ENCODE results near the gene SNTA1. TPM values are rescaled to one million over a fixed set of nuclear protein-coding genes. Genes with fewer than 3 reads are reported as not detected.

The SNTA1 gene
- total and polyA plus RNA-seq, 2 of the 13 experiments (the other 11 are each of a cell fraction or from before 2014, with no cell fraction given), result 16.4 to 18.3 TPM

DNA sequence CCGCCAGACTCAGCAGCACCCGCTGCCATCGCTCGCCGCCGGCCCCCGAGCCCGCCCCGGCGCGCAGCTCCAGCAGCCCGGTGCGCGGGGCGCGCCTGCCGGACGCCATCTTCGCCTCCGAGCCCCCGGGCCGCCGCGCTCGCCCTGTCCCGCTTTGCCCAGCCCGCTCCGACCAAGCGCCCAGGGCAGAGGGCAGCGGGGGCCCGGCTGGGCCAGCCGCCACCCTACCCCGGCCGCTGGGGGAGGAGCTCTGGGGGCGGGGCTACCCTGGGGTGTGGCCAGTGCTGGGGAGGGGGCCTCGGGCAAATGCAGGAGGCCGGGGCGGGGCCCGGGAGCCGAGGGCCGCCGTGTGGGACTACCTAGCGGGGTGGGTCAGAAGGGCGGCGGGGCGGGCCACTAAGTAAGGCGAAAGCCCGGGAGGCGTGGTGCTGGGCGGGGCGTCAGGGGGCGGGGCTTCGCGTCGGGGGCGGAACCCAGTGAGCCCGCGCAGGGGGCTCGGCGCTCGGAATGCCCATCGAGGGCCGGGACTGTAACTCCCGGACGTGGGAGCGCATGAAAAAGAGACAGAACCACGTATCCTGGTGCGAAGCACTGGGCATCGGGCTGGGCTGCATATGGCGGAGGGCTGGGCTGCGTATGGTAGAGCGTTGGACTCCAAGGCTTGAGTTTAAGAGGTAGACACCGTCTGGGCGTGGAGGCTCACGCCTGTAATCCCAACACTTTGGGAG lies at the start of gene SNTA1 (continued):
- TF ChIP-seq, protein P1, sequence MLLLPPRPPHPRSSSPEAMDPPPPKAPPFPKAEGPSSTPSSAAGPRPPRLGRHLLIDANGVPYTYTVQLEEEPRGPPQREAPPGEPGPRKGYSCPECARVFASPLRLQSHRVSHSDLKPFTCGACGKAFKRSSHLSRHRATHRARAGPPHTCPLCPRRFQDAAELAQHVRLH (CRISPR knock-in tag; IDR thresholded peaks at IDR 0.05; ENCODE audit: borderline replicate concordance, low read depth), result peak; percentile 59; the same call in 1 of the 2 replicates
- TF ChIP-seq RNF219 (CRISPR knock-in tag; IDR thresholded peaks at IDR 0.05), result no peak
- TF ChIP-seq AKNA (CRISPR knock-in tag; IDR thresholded peaks at IDR 0.05; ENCODE audit: borderline replicate concordance), result no peak
- TF ChIP-seq ZMYM2 (CRISPR knock-in tag; IDR thresholded peaks at IDR 0.05), result 0 out of 2 replicates have a peak, but pooled peaks have one; percentile 40
- TF ChIP-seq ZNF234 (CRISPR knock-in tag; conservative IDR thresholded peaks at IDR 0.05), result no peak
- TF ChIP-seq MXI1 (IDR thresholded peaks at IDR 0.05; ENCODE audit: borderline replicate concordance, low read depth, low read length), result peak; percentile 69; the same call in 2 of the 3 replicates
- TF ChIP-seq ZBTB42 (CRISPR knock-in tag; IDR thresholded peaks at IDR 0.05), result no peak
- no peak for TF ChIP-seq NCOA1 (CRISPR knock-in tag; IDR thresholded peaks at IDR 0.05)
- peak; percentile 24; the same call in 1 of the 2 replicates for TF ChIP-seq GATAD2A (CRISPR knock-in tag; IDR thresholded peaks at IDR 0.05)
- TF ChIP-seq MIER3 (CRISPR knock-in tag; IDR thresholded peaks at IDR 0.05; ENCODE audit: borderline replicate concordance), result no peak
- TF ChIP-seq, protein P2, sequence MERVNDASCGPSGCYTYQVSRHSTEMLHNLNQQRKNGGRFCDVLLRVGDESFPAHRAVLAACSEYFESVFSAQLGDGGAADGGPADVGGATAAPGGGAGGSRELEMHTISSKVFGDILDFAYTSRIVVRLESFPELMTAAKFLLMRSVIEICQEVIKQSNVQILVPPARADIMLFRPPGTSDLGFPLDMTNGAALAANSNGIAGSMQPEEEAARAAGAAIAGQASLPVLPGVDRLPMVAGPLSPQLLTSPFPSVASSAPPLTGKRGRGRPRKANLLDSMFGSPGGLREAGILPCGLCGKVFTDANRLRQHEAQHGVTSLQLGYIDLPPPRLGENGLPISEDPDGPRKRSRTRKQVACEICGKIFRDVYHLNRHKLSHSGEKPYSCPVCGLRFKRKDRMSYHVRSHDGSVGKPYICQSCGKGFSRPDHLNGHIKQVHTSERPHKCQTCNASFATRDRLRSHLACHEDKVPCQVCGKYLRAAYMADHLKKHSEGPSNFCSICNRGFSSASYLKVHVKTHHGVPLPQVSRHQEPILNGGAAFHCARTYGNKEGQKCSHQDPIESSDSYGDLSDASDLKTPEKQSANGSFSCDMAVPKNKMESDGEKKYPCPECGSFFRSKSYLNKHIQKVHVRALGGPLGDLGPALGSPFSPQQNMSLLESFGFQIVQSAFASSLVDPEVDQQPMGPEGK (CRISPR knock-in tag; IDR thresholded peaks at IDR 0.05), result peak; percentile 81
- TF ChIP-seq AHDC1 (CRISPR knock-in tag; IDR thresholded peaks at IDR 0.05; ENCODE audit: borderline replicate concordance), result no peak
- TF ChIP-seq TAF15 (IDR thresholded peaks at IDR 0.05; ENCODE audit: low read depth, low read length, poor library complexity, severe bottlenecking), result no peak
